ENCODE results near the gene RAB7B.

DNA sequence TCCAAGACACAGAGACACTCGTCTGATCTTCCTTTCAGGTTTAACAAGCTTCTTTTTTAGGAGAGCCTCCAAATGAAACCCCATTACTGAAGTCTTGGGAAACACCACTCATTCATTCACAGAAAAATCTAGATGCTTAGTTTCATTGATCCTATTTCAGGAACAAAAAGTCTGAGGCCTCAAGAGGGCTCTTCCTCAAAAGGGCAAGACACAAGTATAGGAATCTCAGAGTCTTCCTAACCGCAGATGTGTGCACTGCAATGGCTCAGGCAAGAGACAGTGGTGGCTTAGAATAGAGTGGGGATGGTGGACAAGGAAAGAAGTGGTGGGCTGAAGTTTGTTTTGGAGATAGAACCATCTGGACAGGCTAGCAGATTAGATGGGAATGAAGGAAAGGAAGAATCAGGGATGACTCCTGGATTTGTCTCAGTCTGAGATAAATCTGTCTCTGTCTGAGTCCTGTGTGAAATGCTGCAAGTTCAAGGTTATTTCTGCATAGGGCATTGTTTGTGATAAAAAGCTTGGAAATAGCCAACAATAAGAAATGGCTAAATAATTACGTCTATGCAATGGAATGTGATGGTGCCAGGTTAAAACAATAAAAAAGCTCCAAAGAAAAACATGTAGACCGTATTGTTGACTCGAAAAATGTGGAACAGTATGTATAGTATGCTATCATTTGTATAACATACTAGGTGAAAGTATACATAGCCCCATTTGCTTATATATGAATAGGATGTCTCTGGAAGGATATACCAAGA lies 29.4 kb upstream of the RAB7B start:
- TF ChIP-seq, protein P1, sequence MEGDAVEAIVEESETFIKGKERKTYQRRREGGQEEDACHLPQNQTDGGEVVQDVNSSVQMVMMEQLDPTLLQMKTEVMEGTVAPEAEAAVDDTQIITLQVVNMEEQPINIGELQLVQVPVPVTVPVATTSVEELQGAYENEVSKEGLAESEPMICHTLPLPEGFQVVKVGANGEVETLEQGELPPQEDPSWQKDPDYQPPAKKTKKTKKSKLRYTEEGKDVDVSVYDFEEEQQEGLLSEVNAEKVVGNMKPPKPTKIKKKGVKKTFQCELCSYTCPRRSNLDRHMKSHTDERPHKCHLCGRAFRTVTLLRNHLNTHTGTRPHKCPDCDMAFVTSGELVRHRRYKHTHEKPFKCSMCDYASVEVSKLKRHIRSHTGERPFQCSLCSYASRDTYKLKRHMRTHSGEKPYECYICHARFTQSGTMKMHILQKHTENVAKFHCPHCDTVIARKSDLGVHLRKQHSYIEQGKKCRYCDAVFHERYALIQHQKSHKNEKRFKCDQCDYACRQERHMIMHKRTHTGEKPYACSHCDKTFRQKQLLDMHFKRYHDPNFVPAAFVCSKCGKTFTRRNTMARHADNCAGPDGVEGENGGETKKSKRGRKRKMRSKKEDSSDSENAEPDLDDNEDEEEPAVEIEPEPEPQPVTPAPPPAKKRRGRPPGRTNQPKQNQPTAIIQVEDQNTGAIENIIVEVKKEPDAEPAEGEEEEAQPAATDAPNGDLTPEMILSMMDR (IDR thresholded peaks at IDR 0.05), result no peak
- no peak for TF ChIP-seq EZH2 (IDR thresholded peaks at IDR 0.05)
- TF ChIP-seq EZH2phosphoT487 (IDR thresholded peaks at IDR 0.05), result no peak

Data from neural progenitor cell (in vitro differentiated cells).